Activated T-cell treated with anti-CD3 and anti-CD28 coated beads for 4 hours (primary cell): ENCODE data around the gene PRRT3.
"Not testable (repeated sequence)": the region's sequence is repeated elsewhere in the genome, so short reads cannot be mapped to it uniquely, and the experiment has no call there.

Experiments used
- DNase-seq: peaks from one replicate; pipeline ENCODE4 v3.0.0-alpha.2; 2020

Gene PRRT3

DNA sequence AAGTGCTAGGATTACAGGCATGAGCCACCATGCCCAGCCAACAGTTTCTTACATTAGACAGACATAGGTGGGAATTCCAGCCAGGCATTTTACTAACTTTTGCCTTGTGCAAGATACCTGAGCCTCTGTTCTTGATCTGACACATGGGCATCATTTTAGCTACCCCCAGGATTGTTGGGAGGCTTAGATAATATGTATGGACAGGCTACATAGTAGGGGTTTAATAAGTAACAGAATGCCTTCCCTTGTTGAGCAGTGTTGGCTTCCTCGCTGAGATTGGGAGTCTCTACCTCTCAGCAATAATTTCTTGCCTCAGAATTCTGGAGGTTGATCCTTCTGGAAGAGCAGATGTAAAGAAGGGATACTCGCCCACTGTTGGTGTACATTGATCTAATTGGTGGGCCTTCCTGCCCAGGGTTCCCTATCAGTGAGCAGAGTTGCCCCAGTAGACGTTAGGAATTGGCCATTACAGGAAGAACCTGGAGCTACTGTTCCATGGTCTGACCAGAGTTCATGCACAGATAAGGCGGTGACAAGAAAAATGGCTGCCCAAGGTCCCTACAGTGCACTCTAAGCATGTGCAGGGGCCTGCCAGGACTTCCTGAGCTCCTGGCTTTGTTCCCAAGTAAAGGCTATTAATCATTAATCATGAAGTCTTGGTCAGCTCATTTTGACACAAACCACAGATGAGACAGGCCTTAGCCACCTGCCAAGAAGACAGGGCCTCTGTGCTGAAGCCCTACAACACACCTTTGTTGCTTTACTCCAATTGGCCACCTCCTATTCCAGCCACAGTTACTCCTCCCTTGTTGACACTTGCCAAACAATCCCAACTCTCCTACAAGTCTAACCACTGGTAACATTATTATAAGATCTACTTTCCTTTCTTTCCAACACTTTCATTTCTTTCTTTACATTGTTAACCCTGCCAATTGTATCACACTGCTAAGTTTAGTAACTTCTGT is 54.5 kb downstream of the PRRT3 start:
- no peak for DNase-seq

DNA sequence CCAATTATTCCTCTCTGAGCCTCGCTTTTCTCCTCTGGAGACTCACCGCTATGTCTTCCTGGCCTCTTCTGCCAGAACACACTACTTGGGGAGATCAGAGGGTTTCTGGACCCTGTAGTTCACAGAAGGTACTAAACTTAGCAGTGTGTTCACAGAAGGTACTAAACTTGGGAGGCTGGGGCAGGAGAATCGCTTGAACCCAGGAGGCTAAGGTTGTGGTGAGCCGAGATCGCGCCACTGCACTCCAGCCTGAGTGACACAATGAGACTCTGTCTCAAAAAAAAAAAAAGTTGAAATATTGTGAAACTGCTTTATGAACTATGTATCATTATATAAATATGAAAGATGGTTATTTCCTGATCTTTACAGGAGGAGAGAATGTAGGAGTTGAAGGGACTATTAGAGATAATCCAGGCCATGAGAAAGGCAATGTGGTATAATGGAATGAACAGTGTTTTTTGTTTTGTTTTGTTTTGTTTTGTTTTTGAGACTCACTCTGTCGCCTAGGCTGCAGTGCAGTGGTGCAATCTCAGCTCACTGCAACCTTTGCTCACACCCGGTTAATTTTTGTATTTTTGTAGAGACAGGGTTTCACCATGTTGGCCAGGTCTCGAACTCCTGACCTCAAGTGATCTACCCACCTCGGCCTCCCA is 55.3 kb downstream of the PRRT3 start:
- not testable (repeated sequence) for DNase-seq

DNA sequence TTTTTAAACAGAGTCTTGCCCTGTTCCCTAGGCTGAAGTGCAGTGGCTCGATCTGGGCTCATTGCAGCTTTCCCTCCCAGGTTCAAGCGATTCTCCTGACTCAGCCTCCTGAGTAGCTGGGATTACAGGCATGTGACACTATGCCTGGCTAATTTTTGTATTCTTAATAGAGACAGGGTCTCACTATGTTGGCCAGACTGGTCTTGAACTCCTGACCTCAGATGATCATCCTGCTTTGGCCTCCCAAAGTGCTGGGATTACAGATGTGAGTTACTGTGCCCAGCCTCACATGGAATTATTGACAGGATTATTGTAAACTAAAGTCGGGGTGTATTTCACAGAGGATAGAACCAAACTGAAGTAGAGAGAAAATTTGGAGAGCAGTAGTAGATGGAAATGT is 56.5 kb downstream of the PRRT3 start:
- DNase-seq, result not testable (repeated sequence)
